ENCODE data around the gene NBPF3.

GRCh38 chr1:21507511-21508270 lies 67.8 kb downstream of the NBPF3 start:
- TF ChIP-seq CTCF (IDR thresholded peaks at IDR 0.05) (no peak), POLR2A (IDR thresholded peaks at IDR 0.05) (no peak)
